Prostate gland (tissue), 2 donors: Measurements from ENCODE around the gene AGBL4.

Experiments used
- POLR2AphosphoS5 ChIP-seq: sonication (generic); formaldehyde crosslinking; IDR thresholded peaks from one replicate; pipeline ENCODE4 v1.6.1; 2017; ENCODE audit warnings: antibody characterized with exemption
- TF ChIP-seq, protein P1 (sequence below), 4 experiments: fragments of 200-600 bp in 2 of 4; fragments of 450-650 bp in 2 of 4; sonication (generic) in 2 of 4; IDR thresholded peaks; 1 replicate in 3 of 4; 2 replicates in 1 of 4; pipeline ENCODE4 v1.5.1; 2016 to 2019; ENCODE audit warnings: antibody characterized with exemption in 4 of 4, mild to moderate bottlenecking in 2 of 4, moderate library complexity in 2 of 4

DNA sequence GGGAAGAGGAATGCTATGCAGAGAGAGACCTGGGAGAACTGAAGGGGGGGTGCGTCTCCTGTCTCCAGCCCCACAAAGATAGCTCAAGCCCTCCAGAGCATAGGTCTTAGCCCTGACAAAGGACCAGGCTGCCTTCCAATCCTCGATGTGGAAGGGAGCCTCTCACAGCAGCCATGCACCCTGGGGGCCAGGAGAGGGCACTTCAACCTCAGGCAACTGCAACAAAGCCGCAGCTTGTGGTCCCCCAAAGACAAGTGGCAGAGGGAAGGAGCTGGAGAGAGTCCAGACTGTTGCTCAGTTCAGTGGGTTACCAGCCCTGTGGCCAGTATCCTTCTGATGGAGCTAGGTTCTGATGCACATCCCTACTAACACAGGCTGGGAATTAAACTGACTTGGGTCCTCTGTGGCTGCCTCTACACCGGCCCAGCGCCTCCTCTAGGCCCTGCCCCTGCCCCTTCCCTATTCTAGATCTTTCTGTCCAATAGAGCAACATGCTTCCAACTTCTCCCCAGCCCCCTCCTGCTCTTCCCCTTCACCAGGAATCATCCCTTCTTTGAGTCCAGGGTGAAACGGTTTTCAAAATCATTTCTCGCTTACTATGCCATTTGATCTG lies 1451.0 kb downstream of the AGBL4 start:
- TF ChIP-seq POLR2AphosphoS5 = no peak
- TF ChIP-seq, protein P1, sequence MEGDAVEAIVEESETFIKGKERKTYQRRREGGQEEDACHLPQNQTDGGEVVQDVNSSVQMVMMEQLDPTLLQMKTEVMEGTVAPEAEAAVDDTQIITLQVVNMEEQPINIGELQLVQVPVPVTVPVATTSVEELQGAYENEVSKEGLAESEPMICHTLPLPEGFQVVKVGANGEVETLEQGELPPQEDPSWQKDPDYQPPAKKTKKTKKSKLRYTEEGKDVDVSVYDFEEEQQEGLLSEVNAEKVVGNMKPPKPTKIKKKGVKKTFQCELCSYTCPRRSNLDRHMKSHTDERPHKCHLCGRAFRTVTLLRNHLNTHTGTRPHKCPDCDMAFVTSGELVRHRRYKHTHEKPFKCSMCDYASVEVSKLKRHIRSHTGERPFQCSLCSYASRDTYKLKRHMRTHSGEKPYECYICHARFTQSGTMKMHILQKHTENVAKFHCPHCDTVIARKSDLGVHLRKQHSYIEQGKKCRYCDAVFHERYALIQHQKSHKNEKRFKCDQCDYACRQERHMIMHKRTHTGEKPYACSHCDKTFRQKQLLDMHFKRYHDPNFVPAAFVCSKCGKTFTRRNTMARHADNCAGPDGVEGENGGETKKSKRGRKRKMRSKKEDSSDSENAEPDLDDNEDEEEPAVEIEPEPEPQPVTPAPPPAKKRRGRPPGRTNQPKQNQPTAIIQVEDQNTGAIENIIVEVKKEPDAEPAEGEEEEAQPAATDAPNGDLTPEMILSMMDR (IDR thresholded peaks at IDR 0.05) = peak in 3 of 4 experiments; percentile 10 to 56 (median 52)
